ENCODE measurements around the gene OR10V1. TPM values are rescaled to one million over a fixed set of nuclear protein-coding genes. Genes with fewer than 3 reads are reported as not detected.

OR10V1 gene
- total and polyA plus RNA-seq, 9 of the 15 experiments (the other 6 are each of a cell fraction or from before 2014, with no cell fraction given), result not detected

DNA sequence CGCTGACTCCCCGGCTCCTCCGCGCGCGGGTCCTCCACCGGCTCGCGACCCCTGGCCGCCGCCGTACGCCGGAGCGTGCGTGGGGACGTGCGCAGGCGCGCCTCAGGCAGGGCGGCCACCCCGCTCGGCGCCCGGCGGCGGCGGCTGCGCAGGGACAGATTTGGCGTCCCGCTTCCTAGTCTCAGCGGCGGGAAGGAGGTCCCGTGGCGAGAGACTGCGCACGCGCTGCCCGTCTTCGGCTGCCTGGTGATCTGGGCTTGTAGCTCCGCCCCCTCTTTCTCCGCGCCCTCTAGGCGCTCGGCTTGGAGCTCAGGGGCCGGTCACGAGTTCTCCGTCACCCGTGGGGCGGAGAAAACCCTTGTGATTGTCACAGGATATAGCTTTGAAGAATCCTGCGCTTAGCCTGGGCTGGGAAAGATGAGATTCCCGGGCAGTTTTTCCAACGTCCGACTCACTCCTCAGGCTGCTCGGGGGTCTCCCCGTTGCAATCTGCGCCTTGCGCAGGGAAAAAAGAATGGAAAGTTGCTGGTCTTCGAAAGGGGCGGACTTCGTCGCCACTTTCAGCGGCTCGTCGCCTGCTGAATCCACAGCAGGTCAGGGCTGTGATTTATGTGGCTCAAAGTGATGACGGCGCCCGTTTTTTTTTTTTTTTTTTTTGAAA lies 44.6 kb downstream of the OR10V1 start, which contains the start of gene PATL1 (continued):
- TF ChIP-seq, protein P1, sequence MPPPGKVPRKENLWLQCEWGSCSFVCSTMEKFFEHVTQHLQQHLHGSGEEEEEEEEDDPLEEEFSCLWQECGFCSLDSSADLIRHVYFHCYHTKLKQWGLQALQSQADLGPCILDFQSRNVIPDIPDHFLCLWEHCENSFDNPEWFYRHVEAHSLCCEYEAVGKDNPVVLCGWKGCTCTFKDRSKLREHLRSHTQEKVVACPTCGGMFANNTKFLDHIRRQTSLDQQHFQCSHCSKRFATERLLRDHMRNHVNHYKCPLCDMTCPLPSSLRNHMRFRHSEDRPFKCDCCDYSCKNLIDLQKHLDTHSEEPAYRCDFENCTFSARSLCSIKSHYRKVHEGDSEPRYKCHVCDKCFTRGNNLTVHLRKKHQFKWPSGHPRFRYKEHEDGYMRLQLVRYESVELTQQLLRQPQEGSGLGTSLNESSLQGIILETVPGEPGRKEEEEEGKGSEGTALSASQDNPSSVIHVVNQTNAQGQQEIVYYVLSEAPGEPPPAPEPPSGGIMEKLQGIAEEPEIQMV (tag; conservative IDR thresholded peaks at IDR 0.05; ENCODE audit: low read depth), result no peak
- TF ChIP-seq ZNF23 (CRISPR knock-in tag; IDR thresholded peaks at IDR 0.05) (no peak), XRCC3 (IDR thresholded peaks at IDR 0.05) (no peak), EGR1 (conservative IDR thresholded peaks at IDR 0.05) (0 out of 2 replicates have a peak, but pooled peaks have one; percentile 38), MAFG (tag; conservative IDR thresholded peaks at IDR 0.05) (peak; percentile 42; the same call in 1 of the 2 replicates), ZNF644 (tag; IDR thresholded peaks at IDR 0.05; ENCODE audit: low read depth) (peak; percentile 75; the same call in 1 of the 2 replicates), NFIC (IDR thresholded peaks at IDR 0.05) (no peak), ZNF134 (CRISPR knock-in tag; conservative IDR thresholded peaks at IDR 0.05) (peak; percentile 64), ZNF444 (CRISPR knock-in tag; IDR thresholded peaks at IDR 0.05) (no peak), PHF21A (IDR thresholded peaks at IDR 0.05; ENCODE audit: borderline replicate concordance, low read depth) (peak; percentile 99), COPS2 (conservative IDR thresholded peaks at IDR 0.05) (no peak), BCL6 (CRISPR knock-in tag; IDR thresholded peaks at IDR 0.05) (no peak), GTF2F1 (IDR thresholded peaks at IDR 0.05; ENCODE audit: low read depth, low read length) (no peak)
- TF ChIP-seq, protein P2, sequence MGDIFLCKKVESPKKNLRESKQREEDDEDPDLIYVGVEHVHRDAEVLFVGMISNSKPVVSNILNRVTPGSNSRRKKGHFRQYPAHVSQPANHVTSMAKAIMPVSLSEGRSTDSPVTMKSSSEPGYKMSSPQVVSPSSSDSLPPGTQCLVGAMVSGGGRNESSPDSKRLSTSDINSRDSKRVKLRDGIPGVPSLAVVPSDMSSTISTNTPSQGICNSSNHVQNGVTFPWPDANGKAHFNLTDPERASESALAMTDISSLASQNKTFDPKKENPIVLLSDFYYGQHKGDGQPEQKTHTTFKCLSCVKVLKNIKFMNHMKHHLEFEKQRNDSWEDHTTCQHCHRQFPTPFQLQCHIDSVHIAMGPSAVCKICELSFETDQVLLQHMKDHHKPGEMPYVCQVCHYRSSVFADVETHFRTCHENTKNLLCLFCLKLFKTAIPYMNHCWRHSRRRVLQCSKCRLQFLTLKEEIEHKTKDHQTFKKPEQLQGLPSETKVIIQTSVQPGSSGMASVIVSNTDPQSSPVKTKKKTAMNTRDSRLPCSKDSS (IDR thresholded peaks at IDR 0.05; ENCODE audit: low read depth, partially characterized antibody), result no peak
- TF ChIP-seq, protein P3, sequence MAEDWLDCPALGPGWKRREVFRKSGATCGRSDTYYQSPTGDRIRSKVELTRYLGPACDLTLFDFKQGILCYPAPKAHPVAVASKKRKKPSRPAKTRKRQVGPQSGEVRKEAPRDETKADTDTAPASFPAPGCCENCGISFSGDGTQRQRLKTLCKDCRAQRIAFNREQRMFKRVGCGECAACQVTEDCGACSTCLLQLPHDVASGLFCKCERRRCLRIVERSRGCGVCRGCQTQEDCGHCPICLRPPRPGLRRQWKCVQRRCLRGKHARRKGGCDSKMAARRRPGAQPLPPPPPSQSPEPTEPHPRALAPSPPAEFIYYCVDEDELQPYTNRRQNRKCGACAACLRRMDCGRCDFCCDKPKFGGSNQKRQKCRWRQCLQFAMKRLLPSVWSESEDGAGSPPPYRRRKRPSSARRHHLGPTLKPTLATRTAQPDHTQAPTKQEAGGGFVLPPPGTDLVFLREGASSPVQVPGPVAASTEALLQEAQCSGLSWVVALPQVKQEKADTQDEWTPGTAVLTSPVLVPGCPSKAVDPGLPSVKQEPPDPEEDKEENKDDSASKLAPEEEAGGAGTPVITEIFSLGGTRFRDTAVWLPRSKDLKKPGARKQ (CRISPR knock-in tag; IDR thresholded peaks at IDR 0.05), result no peak
- TF ChIP-seq, protein P4, sequence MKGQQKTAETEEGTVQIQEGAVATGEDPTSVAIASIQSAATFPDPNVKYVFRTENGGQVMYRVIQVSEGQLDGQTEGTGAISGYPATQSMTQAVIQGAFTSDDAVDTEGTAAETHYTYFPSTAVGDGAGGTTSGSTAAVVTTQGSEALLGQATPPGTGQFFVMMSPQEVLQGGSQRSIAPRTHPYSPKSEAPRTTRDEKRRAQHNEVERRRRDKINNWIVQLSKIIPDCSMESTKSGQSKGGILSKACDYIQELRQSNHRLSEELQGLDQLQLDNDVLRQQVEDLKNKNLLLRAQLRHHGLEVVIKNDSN (CRISPR knock-in tag; IDR thresholded peaks at IDR 0.05), result peak; percentile 84
- TF ChIP-seq, protein P5, sequence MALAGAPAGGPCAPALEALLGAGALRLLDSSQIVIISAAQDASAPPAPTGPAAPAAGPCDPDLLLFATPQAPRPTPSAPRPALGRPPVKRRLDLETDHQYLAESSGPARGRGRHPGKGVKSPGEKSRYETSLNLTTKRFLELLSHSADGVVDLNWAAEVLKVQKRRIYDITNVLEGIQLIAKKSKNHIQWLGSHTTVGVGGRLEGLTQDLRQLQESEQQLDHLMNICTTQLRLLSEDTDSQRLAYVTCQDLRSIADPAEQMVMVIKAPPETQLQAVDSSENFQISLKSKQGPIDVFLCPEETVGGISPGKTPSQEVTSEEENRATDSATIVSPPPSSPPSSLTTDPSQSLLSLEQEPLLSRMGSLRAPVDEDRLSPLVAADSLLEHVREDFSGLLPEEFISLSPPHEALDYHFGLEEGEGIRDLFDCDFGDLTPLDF (CRISPR knock-in tag; IDR thresholded peaks at IDR 0.05), result peak; percentile 74
- TF ChIP-seq, protein P6, sequence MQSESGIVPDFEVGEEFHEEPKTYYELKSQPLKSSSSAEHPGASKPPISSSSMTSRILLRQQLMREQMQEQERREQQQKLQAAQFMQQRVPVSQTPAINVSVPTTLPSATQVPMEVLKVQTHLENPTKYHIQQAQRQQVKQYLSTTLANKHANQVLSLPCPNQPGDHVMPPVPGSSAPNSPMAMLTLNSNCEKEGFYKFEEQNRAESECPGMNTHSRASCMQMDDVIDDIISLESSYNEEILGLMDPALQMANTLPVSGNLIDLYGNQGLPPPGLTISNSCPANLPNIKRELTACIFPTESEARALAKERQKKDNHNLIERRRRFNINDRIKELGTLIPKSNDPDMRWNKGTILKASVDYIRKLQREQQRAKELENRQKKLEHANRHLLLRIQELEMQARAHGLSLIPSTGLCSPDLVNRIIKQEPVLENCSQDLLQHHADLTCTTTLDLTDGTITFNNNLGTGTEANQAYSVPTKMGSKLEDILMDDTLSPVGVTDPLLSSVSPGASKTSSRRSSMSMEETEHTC (IDR thresholded peaks at IDR 0.05), result peak; percentile 93
